Naive B cell (primary cell): ENCODE results near the gene ARHGAP29. TPM values are rescaled to one million over a fixed set of nuclear protein-coding genes. Genes with fewer than 3 reads are reported as not detected.

Source experiments
- ATAC-seq, 2 donors: fragments of 150-1000 bp; cut with Tn5 transposase; 2 replicates each; pipeline ENCODE4 v1.10.0; 2021; ENCODE audit warnings: low read depth in 2 of 2, mild to moderate bottlenecking in 2 of 2, moderate library complexity in 2 of 2
- DNase-seq: peaks from one replicate; pipeline ENCODE4 v3.0.0; 2022
- H3K27ac Mint-ChIP-seq, 6 donors: one replicate each; pipeline ENCODE4 v1.8.0; 2020 to 2022; ENCODE audit warnings: mild to moderate bottlenecking in 6 of 6, mixed read lengths in 6 of 6, moderate library complexity in 5 of 6, inconsistent platforms in 2 of 6
- H3K27me3 Mint-ChIP-seq, 3 donors: one replicate each; pipeline ENCODE4 v1.8.0; 2021 to 2022; ENCODE audit warnings: mixed read lengths in 3 of 3, mild to moderate bottlenecking in 1 of 3
- H3K36me3 Mint-ChIP-seq, 2 donors: one replicate each; pipeline ENCODE4 v1.8.0; 2020 to 2022; ENCODE audit warnings: mixed read lengths in 2 of 2, inconsistent platforms in 1 of 2, mild to moderate bottlenecking in 1 of 2
- H3K4me1 Mint-ChIP-seq, 3 donors: one replicate each; pipeline ENCODE4 v1.8.0; 2020 to 2022; ENCODE audit warnings: mixed read lengths in 3 of 3, inconsistent platforms in 1 of 3, mild to moderate bottlenecking in 1 of 3, moderate library complexity in 1 of 3
- H3K4me3 Mint-ChIP-seq, 8 donors: one replicate each; pipeline ENCODE4 v1.8.0; 2020 to 2022; ENCODE audit warnings: mild to moderate bottlenecking in 8 of 8, mixed read lengths in 8 of 8, moderate library complexity in 8 of 8, inconsistent platforms in 2 of 8
- H3K9me3 Mint-ChIP-seq, 7 donors: one replicate each; pipeline ENCODE4 v1.8.0; 2020 to 2022; ENCODE audit warnings: mixed read lengths in 7 of 7, mild to moderate bottlenecking in 5 of 7, inconsistent platforms in 2 of 7, moderate library complexity in 1 of 7
- polyA plus RNA-seq, 6 donors: library from polyadenylated mRNA; unstranded; fragments of 300-500 nt; fragmentation: Illumina TruSeq; gene quantifications; one replicate each; pipeline ENCODE4 v1.2.3, GENCODE V29; 2021; ENCODE audit warnings: low read depth in 6 of 6

The ARHGAP29 gene
- polyA plus RNA-seq, 6 donors from 2014 or later: not detected

DNA sequence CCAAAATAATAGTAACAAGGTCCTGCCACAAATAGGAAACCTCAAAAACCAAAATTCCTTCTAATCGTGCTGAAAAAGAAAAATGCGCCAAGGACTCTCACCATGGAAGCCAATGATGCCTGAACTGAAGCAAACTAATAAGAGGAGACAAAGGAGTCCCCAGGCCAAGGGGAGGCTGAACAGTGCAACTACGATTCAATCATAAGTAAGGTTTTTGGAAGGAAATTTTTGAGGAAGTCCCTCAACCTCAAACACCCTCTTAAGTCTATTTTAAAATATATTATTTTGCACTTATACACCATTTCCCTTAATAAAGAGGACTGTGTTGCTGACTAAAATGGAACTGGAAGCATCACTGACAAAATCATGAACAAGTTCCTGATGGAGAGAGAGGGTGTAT lies 1.7 kb upstream of the ARHGAP29 start:
- DNase-seq: no peak
- no peak for ATAC-seq
- peaks cover 0 to 24% (median 15%) of the 10 kb centered on the region in 3 donors for H3K4me1 Mint-ChIP-seq
- H3K36me3 Mint-ChIP-seq: peaks cover 16 to 23% of the 10 kb centered on the region in 2 donors
- peaks cover 12 to 48% (median 28%) of the 10 kb centered on the region in 7 donors for H3K9me3 Mint-ChIP-seq
- H3K27ac Mint-ChIP-seq: no peak overlapping the region
- H3K27me3 Mint-ChIP-seq: peaks cover 73 to 91% (median 78%) of the 10 kb centered on the region in 3 donors
- H3K4me3 Mint-ChIP-seq: peak overlapping the region in 2 of 8 donors; percentile 36 to 73

DNA sequence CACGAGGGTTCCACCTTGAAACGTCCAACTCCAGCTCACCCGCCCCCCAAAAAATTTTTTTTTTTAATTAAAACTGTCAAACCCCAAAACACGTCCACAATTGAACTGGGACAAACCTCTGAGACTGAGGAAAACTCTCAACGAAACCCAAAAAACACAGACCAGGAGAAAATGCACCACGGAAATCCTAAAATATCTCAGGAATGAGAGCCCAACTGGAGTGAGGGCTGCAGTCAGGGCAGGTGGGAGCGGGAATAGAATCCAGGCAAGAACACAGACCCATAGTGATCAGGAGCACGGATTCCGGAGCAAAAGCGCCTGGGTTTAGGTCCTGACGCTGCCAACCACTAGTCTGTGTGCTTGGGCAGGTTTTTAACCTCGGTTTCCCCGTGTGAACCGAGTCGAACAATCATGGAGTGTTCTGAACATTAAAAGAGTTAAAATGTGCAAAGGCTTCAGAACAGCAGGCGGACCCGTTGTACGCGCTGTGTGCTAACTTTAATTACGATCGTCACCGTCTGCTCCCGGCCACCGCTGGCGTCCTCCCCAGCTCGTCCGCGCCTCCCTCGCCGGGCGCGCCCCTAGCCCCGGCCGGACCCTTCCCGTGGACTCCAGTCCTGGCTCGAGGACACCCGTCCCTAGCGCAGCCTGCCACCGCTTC lies 624 bp downstream of the ARHGAP29 start:
- peaks cover 0 to 24% (median 15%) of the 10 kb centered on the region in 3 donors for H3K4me1 Mint-ChIP-seq
- H3K27me3 Mint-ChIP-seq: peaks cover 67 to 87% (median 70%) of the 10 kb centered on the region in 3 donors
- H3K9me3 Mint-ChIP-seq: peaks cover 4 to 25% (median 7%) of the 10 kb centered on the region in 7 donors
- peaks cover 5 to 8% of the 10 kb centered on the region in 2 donors for H3K36me3 Mint-ChIP-seq
- peak overlapping the region; percentile 62 to 90 (median 78) for H3K4me3 Mint-ChIP-seq
- DNase-seq (no peak), ATAC-seq (peak; percentile 11 to 16)
- H3K27ac Mint-ChIP-seq: no peak overlapping the region

DNA sequence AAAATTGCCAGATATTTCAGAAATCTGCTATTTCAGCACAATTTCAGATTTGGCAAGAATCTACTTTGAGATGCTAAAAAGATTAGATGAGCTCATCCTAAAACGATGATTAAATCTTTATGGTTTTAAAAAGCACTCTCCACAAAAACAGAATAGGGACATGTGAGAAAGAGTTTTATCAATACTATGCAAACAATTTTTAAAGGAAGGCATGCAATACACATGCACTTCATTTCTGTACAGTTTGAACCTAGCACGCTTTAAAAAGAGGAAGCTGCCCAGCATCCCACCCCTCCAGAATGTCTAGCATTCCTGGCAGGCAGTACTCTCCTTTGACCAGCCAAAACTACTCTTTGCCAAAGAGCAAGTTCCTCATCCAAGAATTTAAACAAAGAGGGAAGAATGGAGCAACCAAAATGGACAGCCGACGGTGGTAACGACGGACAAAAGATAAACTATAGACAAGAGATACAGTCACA lies 1.3 kb downstream of the ARHGAP29 start:
- H3K4me3 Mint-ChIP-seq: peak overlapping the region; percentile 62 to 90 (median 78)
- peaks cover 4 to 22% (median 7%) of the 10 kb centered on the region in 7 donors for H3K9me3 Mint-ChIP-seq
- peak overlapping the region in 1 of 6 donors; percentile 8 for H3K27ac Mint-ChIP-seq
- DNase-seq (no peak), ATAC-seq (no peak)
- H3K27me3 Mint-ChIP-seq: peaks cover 69 to 89% (median 75%) of the 10 kb centered on the region in 3 donors
- peaks cover 5 to 8% of the 10 kb centered on the region in 2 donors for H3K36me3 Mint-ChIP-seq
- peaks cover 0 to 24% (median 15%) of the 10 kb centered on the region in 3 donors for H3K4me1 Mint-ChIP-seq

DNA sequence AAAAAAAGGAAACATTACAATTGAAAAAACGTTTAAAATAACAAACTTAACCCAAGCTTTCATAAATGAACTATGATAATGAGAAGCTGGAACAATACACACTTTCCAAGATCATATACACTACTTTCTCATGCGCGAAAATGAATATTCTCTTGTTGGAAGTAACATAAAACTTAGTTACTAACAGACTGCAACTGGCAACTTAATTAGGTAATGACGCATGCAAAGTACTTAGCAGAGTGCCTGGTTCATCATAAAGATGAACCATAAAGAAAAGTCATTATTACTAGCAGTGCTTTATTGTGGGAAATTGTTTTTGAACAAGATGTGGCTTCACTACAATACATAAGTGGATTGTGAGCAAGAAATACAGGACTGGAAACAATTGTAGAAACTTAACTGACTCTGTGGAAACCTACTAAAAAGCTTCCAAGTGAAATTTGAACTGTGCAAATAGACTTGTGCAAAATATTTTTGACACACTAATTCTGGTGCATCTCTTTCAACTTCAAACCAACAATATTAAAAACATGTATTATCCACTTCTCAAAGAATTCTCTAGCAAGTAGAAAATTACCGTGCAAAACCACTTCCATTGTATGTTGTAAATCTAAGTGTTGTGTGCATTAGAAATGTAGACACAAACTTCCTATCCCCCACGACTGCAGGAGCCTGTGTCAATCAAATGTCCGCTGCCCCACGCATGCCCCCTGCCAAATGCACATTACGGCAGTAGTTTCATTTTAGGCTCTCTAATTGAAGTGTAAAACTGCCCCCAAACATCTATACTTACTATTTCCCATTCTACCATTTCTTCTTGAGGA lies 2.0 kb downstream of the ARHGAP29 start:
- Mint-ChIP-seq H3K9me3 (peaks cover 4 to 19% (median 7%) of the 10 kb centered on the region in 7 donors), H3K36me3 (peaks cover 5 to 8% of the 10 kb centered on the region in 2 donors), H3K27ac (no peak overlapping the region), H3K27me3 (peaks cover 62 to 82% (median 68%) of the 10 kb centered on the region in 3 donors), H3K4me1 (peaks cover 0 to 24% (median 15%) of the 10 kb centered on the region in 3 donors), H3K4me3 (peak overlapping the region in 4 of 8 donors; percentile 48 to 90 (median 70))
- ATAC-seq (no peak), DNase-seq (no peak)

DNA sequence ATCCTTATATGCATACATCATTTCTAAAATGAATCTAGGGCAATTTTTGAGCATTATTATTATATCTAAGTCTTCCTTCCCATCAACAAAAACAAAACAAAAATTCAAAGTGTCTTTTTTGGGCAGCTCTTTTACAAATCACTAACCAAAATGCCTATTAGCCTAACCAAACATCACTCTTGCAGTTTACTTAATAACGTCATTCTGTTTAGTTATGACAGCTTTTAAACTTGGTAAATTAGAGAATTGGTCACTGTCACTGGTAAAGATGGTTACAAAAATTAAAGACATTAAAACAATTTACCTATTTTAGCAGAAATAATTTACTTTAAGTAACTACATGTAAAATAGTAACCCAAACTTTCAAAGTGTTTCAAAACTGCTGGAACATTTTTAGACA lies 2.8 kb downstream of the ARHGAP29 start:
- Mint-ChIP-seq H3K4me3 (no peak overlapping the region), H3K27me3 (peaks cover 56 to 76% (median 64%) of the 10 kb centered on the region in 3 donors), H3K27ac (no peak overlapping the region), H3K4me1 (peaks cover 0 to 24% (median 15%) of the 10 kb centered on the region in 3 donors), H3K36me3 (peaks cover 5 to 8% of the 10 kb centered on the region in 2 donors), H3K9me3 (peaks cover 4 to 19% (median 7%) of the 10 kb centered on the region in 7 donors)
- DNase-seq (no peak), ATAC-seq (no peak)

DNA sequence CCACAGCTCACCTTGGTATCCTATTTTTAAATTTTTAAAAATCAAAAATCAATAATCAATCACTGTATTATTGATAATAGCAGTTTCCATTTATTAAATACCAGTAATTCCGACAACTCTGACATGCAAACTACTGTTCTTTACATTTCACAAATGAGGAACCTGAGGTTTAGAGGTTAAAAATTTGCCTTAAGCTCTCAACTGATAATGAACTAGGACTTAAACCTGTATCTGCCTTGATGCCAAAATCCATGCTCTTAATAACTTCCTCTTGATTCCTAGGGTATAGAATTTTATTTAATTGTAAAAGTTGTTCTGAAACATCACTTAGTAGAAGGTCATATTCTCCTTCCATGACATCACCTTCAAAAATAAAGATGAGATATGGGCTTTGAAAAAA lies 5.6 kb downstream of the ARHGAP29 start:
- H3K4me3 Mint-ChIP-seq: no peak overlapping the region
- peaks cover 47 to 51% (median 47%) of the 10 kb centered on the region in 3 donors for H3K27me3 Mint-ChIP-seq
- H3K36me3 Mint-ChIP-seq: no peaks in the 10 kb centered on the region
- ATAC-seq (no peak), DNase-seq (no peak)
- H3K4me1 Mint-ChIP-seq: peaks cover 0 to 12% (median 11%) of the 10 kb centered on the region in 3 donors
- peaks cover 0 to 6% (median 0%) of the 10 kb centered on the region in 7 donors for H3K9me3 Mint-ChIP-seq
- no peak overlapping the region for H3K27ac Mint-ChIP-seq

DNA sequence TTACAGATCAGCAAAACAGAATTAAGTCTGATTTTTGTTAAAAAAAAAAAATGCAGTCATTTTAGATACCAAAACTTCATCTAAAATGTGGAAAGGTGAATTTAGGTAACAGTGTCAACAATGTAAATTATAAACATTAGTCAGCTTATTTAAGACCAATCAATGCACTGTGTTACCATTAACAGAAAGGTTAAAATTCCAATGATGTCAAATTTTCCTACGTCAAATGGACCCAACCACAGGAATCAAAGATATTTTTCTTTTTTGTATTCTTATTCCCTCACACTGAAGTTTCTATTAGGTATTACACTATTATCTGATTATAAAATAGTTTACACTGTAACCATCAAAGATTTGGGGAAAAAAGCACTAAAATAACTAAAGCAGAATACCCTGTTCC lies 6.5 kb downstream of the ARHGAP29 start:
- H3K27ac Mint-ChIP-seq: no peak overlapping the region
- peaks cover 0 to 4% (median 3%) of the 10 kb centered on the region in 3 donors for H3K4me1 Mint-ChIP-seq
- H3K36me3 Mint-ChIP-seq: no peaks in the 10 kb centered on the region
- H3K4me3 Mint-ChIP-seq: no peak overlapping the region
- peaks cover 39 to 43% (median 42%) of the 10 kb centered on the region in 3 donors for H3K27me3 Mint-ChIP-seq
- no peak for DNase-seq
- no peak for ATAC-seq
- H3K9me3 Mint-ChIP-seq: peaks cover 0 to 3% (median 0%) of the 10 kb centered on the region in 7 donors

- H3K27me3 Mint-ChIP-seq: peaks cover 23 to 30% (median 24%) of the 10 kb centered on the region in 3 donors
- no peak overlapping the region for H3K27ac Mint-ChIP-seq
- DNase-seq: no peak
- H3K36me3 Mint-ChIP-seq: no peaks in the 10 kb centered on the region
- H3K9me3 Mint-ChIP-seq: peaks cover 0 to 2% (median 0%) of the 10 kb centered on the region in 7 donors
- no peak overlapping the region for H3K4me3 Mint-ChIP-seq
- ATAC-seq: no peak
- no peaks in the 10 kb centered on the region for H3K4me1 Mint-ChIP-seq
These were observed 8.6 kb downstream of the ARHGAP29 start for GRCh38 chr1:94228640-94229375.

GRCh38 chr1:94227624-94228023 lies 9.8 kb downstream of the ARHGAP29 start:
- Mint-ChIP-seq H3K4me3 (no peak overlapping the region), H3K4me1 (no peaks in the 10 kb centered on the region), H3K27ac (no peak overlapping the region), H3K27me3 (peaks cover 14 to 22% (median 14%) of the 10 kb centered on the region in 3 donors), H3K36me3 (no peaks in the 10 kb centered on the region), H3K9me3 (no peaks in the 10 kb centered on the region)
- DNase-seq (no peak), ATAC-seq (no peak)

DNA sequence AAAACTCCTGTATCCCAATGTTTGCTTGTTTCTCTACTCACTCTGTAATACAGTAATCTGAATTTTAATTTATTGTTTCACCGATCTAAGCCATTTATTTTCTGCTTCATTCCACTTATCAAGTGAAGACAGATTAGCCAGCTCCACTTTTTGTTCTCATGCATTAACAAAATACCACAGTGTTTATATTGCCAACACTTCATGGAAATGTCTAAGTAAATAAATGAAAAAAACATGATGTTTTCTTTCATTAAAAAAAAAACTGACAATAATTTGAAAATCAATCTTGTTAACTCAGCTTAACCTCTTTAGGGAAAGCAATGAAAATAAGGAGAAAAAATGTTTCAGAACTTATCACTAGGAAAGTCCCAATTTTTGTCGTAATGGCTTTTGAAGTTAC lies 11.5 kb downstream of the ARHGAP29 start:
- H3K4me3 Mint-ChIP-seq: no peak overlapping the region
- ATAC-seq: no peak
- no peaks in the 10 kb centered on the region for H3K4me1 Mint-ChIP-seq
- no peak for DNase-seq
- H3K27me3 Mint-ChIP-seq: peaks cover 0 to 21% (median 0%) of the 10 kb centered on the region in 3 donors
- no peak overlapping the region for H3K27ac Mint-ChIP-seq
- no peaks in the 10 kb centered on the region for H3K36me3 Mint-ChIP-seq
- H3K9me3 Mint-ChIP-seq: no peaks in the 10 kb centered on the region

DNA sequence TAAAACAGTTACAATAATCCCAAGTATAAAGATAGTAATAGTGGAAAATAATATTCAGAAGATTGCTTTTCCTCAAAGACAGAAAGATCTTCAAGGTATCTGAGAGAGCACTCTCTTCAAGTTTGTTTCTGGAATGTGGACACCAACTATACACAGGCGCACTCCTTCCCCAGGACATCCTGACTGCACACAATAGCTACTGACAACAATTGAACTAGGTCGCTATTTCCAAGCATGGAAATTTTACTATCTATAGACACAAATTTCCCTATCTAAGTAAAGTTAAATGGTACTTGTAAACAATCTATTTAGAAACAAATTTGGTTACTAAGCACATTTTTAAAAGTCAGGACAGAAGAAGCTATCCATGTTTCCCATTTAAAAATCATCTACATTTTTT lies 19.1 kb downstream of the ARHGAP29 start:
- DNase-seq: no peak
- Mint-ChIP-seq H3K4me1 (no peaks in the 10 kb centered on the region), H3K27ac (no peak overlapping the region), H3K4me3 (no peak overlapping the region), H3K9me3 (peaks cover 0 to 1% (median 0%) of the 10 kb centered on the region in 7 donors), H3K27me3 (peaks cover 15 to 26% (median 26%) of the 10 kb centered on the region in 3 donors), H3K36me3 (no peaks in the 10 kb centered on the region)
- no peak for ATAC-seq

DNA sequence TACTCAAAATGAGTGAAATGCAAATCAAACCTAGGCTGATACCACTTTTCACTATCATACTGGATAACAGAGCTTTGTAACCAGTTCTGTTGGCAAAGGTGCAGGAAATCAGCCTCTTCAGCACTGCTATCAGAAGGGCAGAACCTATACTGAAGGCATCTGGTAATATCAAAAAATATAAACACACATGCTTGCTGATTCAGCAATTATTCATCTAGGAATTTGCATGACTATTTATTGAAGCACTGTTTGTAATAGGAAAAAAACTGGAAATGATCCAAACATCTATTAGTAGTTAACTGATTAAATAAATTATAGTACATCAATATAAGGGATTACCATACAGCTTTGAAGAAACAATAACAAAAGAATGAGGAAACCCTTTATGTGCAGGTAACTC lies 21.4 kb downstream of the ARHGAP29 start:
- no peak overlapping the region for H3K4me3 Mint-ChIP-seq
- H3K36me3 Mint-ChIP-seq: no peaks in the 10 kb centered on the region
- H3K9me3 Mint-ChIP-seq: peaks cover 0 to 3% (median 0%) of the 10 kb centered on the region in 7 donors
- no peaks in the 10 kb centered on the region for H3K4me1 Mint-ChIP-seq
- ATAC-seq: no peak
- no peak overlapping the region for H3K27ac Mint-ChIP-seq
- no peak for DNase-seq
- H3K27me3 Mint-ChIP-seq: peaks cover 15 to 26% (median 23%) of the 10 kb centered on the region in 3 donors

GRCh38 chr1:94209982-94210381 lies 27.4 kb downstream of the ARHGAP29 start:
- peaks cover 0 to 9% (median 7%) of the 10 kb centered on the region in 7 donors for H3K9me3 Mint-ChIP-seq
- no peak for DNase-seq
- H3K4me3 Mint-ChIP-seq: no peak overlapping the region
- no peak for ATAC-seq
- H3K36me3 Mint-ChIP-seq: no peaks in the 10 kb centered on the region
- H3K4me1 Mint-ChIP-seq: no peaks in the 10 kb centered on the region
- H3K27ac Mint-ChIP-seq: no peak overlapping the region
- H3K27me3 Mint-ChIP-seq: peaks cover 0 to 12% (median 8%) of the 10 kb centered on the region in 3 donors
